ENCODE data around the gene CCDC171.

- TF ChIP-seq FOXM1 (IDR thresholded peaks at IDR 0.05; ENCODE audit: borderline replicate concordance, low read depth) (no peak), USF1 (IDR thresholded peaks at IDR 0.05) (no peak), TAF1 (IDR thresholded peaks at IDR 0.05; ENCODE audit: low read depth) (no peak), YY1 (IDR thresholded peaks at IDR 0.05; ENCODE audit: low read depth) (no peak), MAX (IDR thresholded peaks at IDR 0.05) (no peak), EGR1 (IDR thresholded peaks at IDR 0.05) (no peak), CREB1 (IDR thresholded peaks at IDR 0.05; ENCODE audit: low read depth) (no peak), EP300 (IDR thresholded peaks at IDR 0.05; ENCODE audit: borderline replicate concordance) (no peak), NFIC (IDR thresholded peaks at IDR 0.05) (no peak), CEBPB (IDR thresholded peaks at IDR 0.05) (no peak), RAD21 (IDR thresholded peaks at IDR 0.05; ENCODE audit: low read depth) (no peak), ZBTB7A (IDR thresholded peaks at IDR 0.05; ENCODE audit: low read depth) (no peak)
- TF ChIP-seq, protein P1, sequence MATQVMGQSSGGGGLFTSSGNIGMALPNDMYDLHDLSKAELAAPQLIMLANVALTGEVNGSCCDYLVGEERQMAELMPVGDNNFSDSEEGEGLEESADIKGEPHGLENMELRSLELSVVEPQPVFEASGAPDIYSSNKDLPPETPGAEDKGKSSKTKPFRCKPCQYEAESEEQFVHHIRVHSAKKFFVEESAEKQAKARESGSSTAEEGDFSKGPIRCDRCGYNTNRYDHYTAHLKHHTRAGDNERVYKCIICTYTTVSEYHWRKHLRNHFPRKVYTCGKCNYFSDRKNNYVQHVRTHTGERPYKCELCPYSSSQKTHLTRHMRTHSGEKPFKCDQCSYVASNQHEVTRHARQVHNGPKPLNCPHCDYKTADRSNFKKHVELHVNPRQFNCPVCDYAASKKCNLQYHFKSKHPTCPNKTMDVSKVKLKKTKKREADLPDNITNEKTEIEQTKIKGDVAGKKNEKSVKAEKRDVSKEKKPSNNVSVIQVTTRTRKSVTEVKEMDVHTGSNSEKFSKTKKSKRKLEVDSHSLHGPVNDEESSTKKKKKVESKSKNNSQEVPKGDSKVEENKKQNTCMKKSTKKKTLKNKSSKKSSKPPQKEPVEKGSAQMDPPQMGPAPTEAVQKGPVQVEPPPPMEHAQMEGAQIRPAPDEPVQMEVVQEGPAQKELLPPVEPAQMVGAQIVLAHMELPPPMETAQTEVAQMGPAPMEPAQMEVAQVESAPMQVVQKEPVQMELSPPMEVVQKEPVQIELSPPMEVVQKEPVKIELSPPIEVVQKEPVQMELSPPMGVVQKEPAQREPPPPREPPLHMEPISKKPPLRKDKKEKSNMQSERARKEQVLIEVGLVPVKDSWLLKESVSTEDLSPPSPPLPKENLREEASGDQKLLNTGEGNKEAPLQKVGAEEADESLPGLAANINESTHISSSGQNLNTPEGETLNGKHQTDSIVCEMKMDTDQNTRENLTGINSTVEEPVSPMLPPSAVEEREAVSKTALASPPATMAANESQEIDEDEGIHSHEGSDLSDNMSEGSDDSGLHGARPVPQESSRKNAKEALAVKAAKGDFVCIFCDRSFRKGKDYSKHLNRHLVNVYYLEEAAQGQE (IDR thresholded peaks at IDR 0.05; ENCODE audit: low read depth): no peak
Observed at GRCh38 chr9:16013366-16013765, 460.5 kb downstream of the CCDC171 start.
